Neural progenitor cell (in vitro differentiated cells): ENCODE data around the gene NOVA2.

ENCODE experiments used
- CTCF ChIP-seq: fragments of 200-600 bp; sonication (generic); IDR thresholded peaks from 2 replicates; pipeline ENCODE4 v1.5.1; 2017; ENCODE audit warnings: antibody characterized with exemption, mild to moderate bottlenecking
- EZH2 ChIP-seq: fragments of 200-600 bp; sonication (generic); IDR thresholded peaks from 2 replicates; pipeline ENCODE4 v1.6.1; 2017; ENCODE audit warnings: antibody characterized with exemption, mild to moderate bottlenecking, moderate library complexity
- EZH2phosphoT487 ChIP-seq: fragments of 200-600 bp; sonication (generic); IDR thresholded peaks from 2 replicates; pipeline ENCODE4 v1.6.1; 2017; ENCODE audit warnings: antibody characterized with exemption

GRCh38 chr19:45971260-45971902 lies 2.3 kb downstream of the NOVA2 start:
- no peak for TF ChIP-seq CTCF
- TF ChIP-seq EZH2 = no peak
- no peak for TF ChIP-seq EZH2phosphoT487
